GM12891 (cell line): ENCODE data around the gene TP73.

Source experiments
- DNase-seq: peaks from one replicate; pipeline ENCODE4 v3.0.0; 2011; ENCODE audit warnings: low spot score; ENCODE audit not compliant: insufficient read length
- FAIRE-seq: peaks from 2 replicates; lab custom pipeline; 2011; peaks lifted over from hg19 to GRCh38; lab: Jason Lieb, UNC
- PAX5 ChIP-seq: IDR thresholded peaks from 2 replicates; pipeline ENCODE4 v1.6.1; 2011; ENCODE audit warnings: low read length, moderate library complexity, mild to moderate bottlenecking; ENCODE audit not compliant: insufficient read depth, severe bottlenecking
- POLR2A ChIP-seq: IDR thresholded peaks from 2 replicates; pipeline ENCODE4 v1.6.1; 2011; ENCODE audit warnings: low read depth, low read length, control low read depth
- POLR2AphosphoS5 ChIP-seq: IDR thresholded peaks from 2 replicates; pipeline ENCODE4 v1.6.1; 2011; ENCODE audit warnings: low read depth, low read length, control low read depth
- POU2F2 ChIP-seq: IDR thresholded peaks from 2 replicates; pipeline ENCODE4 v1.6.1; 2011; ENCODE audit warnings: low read depth, mild to moderate bottlenecking, control low read depth, low read length, moderate library complexity
- SPI1 ChIP-seq: IDR thresholded peaks from 2 replicates; pipeline ENCODE4 v1.6.1; 2011; ENCODE audit warnings: low read depth, low read length, control low read depth
- TAF1 ChIP-seq: IDR thresholded peaks from 2 replicates; pipeline ENCODE4 v1.6.1; 2011; ENCODE audit warnings: low read depth, low read length, control low read depth

TP73 gene

GRCh38 chr1:3775490-3776230 lies 123.3 kb downstream of the TP73 start:
- FAIRE-seq (peak; percentile 92), DNase-seq (peak; percentile 86)
- no peak for TF ChIP-seq PAX5
- TF ChIP-seq POU2F2: no peak
- TF ChIP-seq TAF1: no peak
- no peak for TF ChIP-seq POLR2A
- no peak for TF ChIP-seq SPI1
- TF ChIP-seq POLR2AphosphoS5: no peak

DNA sequence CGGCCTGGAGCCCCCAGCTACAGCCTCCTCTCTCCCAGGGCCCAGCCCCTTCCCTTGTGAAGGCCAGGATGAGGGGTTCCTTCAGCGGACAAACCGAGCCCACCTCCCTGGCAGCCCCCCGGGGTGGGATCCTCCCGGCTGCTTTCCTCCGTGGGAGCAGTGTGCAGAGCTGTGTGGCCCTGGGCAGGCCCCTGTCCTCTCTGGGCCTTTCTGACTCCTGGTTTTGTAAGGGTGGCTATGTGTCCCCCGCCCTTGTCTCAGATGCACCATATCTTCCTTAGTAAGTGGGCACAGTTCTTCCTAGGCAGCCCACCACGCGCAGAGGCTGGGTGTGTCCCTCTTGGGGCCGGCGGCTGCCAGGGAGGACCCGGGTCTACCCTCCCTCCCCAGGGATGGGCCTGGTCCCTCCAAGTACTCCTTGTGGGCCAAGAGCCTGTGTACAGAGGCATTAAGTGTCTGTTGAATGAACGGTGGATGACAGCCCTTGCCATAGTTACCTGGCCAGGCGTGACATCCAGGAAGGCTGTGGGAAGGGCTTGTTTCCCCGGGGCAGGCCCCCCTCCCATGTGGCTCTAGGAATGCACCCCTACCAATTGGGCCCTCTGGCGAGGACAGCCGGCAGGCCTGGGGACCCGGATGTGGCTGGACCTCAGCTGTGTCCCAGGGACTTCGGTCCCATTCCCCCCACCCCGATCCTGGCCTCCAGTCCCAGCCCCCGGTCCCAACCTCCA lies 124.1 kb downstream of the TP73 start:
- no peak for FAIRE-seq
- DNase-seq: no peak
- TF ChIP-seq POLR2A (no peak), TAF1 (no peak), SPI1 (no peak), POLR2AphosphoS5 (no peak), POU2F2 (no peak), PAX5 (no peak)

DNA sequence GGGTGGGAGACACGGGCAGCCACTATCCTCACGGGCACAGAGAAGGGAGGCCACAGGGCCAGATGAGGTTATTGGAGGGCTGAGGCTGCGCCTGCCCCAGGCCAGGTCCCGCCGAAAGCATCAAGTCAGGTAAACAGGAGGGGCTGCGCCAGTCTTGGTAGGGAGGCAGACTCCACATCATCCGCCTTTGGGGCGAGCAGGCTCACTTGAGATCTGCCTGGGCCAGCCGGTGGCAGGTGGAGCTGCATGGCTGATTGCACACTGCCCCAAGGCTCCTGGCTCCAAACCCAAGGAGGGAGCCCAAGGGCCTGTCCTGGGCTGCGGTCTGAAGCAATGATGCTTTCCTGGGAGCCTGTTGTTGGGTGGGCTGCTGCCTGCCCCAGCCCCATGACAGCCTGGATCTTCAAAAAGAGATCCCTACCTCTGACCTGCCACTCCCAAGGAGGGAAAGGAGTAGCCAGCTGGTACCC lies 124.8 kb downstream of the TP73 start:
- TF ChIP-seq TAF1: no peak
- no peak for TF ChIP-seq POU2F2
- TF ChIP-seq POLR2A: no peak
- TF ChIP-seq SPI1: no peak
- TF ChIP-seq POLR2AphosphoS5: no peak
- TF ChIP-seq PAX5: no peak
- FAIRE-seq (no peak), DNase-seq (no peak)

GRCh38 chr1:3777647-3778589 lies 125.6 kb downstream of the TP73 start:
- FAIRE-seq (no peak), DNase-seq (no peak)
- no peak for TF ChIP-seq TAF1
- no peak for TF ChIP-seq PAX5
- no peak for TF ChIP-seq POLR2AphosphoS5

GRCh38 chr1:3778590-3779264 lies 126.4 kb downstream of the TP73 start:
- TF ChIP-seq POLR2AphosphoS5: peak; percentile 43; the same call in 1 of the 2 replicates
- peak; percentile 24; the same call in 1 of the 2 replicates for TF ChIP-seq POLR2A
- no peak for TF ChIP-seq TAF1
- DNase-seq (no peak), FAIRE-seq (no peak)

DNA sequence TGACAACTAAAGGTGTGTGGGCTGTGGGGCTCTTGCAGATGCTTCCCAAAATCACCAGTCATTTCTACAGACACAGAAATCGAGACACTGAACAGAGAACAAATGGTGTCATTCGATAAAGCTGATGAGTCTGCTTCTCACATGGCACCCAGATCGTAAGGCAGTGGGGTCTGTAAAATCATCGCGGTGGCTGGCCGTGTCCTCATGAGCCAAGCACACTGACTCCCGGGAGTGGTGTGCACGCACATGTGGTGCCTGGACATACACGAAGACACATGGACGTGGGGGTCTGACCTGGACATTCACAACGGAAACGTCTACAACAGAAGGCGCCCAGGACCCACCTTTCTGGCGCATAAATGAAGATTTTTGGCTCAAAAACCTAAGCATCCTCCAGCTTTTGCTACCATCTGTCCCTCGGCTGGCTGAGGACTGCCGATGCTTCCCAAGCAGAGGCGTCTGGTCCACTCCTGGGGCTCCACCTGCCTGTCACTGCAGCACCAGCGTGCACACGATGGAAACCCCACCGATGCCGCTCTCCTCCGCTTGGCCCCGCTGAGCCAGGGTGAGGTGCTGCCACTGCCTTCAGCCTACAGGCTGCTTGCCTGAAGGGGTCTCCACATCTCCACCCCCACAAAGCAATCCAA lies 127.1 kb downstream of the TP73 start:
- no peak for DNase-seq

GRCh38 chr1:3779912-3780416 lies 127.6 kb downstream of the TP73 start:
- TF ChIP-seq SPI1 (no peak), POLR2A (no peak), TAF1 (no peak), POU2F2 (no peak), POLR2AphosphoS5 (no peak), PAX5 (no peak)
- no peak for DNase-seq
- FAIRE-seq: no peak

More for the DNA sequence above, 127.1 kb downstream of the TP73 start:
- TF ChIP-seq TAF1 (no peak), POLR2A (no peak), POU2F2 (no peak), SPI1 (no peak), POLR2AphosphoS5 (no peak), PAX5 (no peak)
- FAIRE-seq: no peak

DNA sequence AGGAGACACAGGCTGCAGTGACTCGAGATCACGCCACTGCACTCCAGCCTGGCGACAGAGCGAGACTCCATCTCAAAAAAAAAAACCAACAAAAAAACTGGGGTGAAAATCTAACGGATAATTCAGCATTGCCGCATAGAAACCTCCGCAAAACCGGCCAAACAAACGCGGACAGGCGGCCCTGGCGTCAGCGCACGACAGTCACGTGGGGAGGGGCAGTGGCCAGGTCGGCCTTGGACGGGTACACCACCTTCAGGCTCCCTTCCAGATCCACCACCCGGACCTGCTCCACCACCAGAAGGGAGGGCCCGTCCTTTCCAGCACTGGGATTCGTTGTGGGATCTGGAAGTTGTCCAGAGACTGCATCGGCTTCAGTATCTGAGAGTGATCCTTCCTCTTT lies 128.6 kb downstream of the TP73 start:
- TF ChIP-seq POLR2A (no peak), TAF1 (no peak), SPI1 (no peak)
- FAIRE-seq (no peak), DNase-seq (no peak)
